GM12878 (cell line): ENCODE results near the gene MYO19. TPM values are rescaled to one million over a fixed set of nuclear protein-coding genes. Genes with fewer than 3 reads are reported as not detected.

ENCODE experiments used
- FOXM1 ChIP-seq: IDR thresholded peaks from 2 replicates; pipeline ENCODE4 v1.6.1; 2012; ENCODE audit warnings: low read depth, mild to moderate bottlenecking, inconsistent platforms, low read length, moderate library complexity
- IKZF1 ChIP-seq: fragments of 450-650 bp; conservative IDR thresholded peaks from 2 replicates; pipeline ENCODE4 v1.6.1; 2017; ENCODE audit warnings: antibody characterized with exemption, mild to moderate bottlenecking
- MEF2B ChIP-seq: fragments of 450-650 bp; IDR thresholded peaks from 2 replicates; pipeline ENCODE4 v1.6.1; 2018; ENCODE audit warnings: mild to moderate bottlenecking, moderate library complexity; ENCODE audit not compliant: partially characterized antibody, poor library complexity, severe bottlenecking
- PKNOX1 ChIP-seq: fragments of 450-650 bp; IDR thresholded peaks from 2 replicates; pipeline ENCODE4 v1.6.1; 2016; ENCODE audit warnings: mild to moderate bottlenecking
- RUNX3 ChIP-seq: IDR thresholded peaks from 2 replicates; pipeline ENCODE4 v1.6.1; 2012; ENCODE audit warnings: low read length, inconsistent platforms
- SRF ChIP-seq, 2 experiments: IDR thresholded peaks; 2 replicates each; pipeline ENCODE4 v1.6.1; 2011; ENCODE audit warnings: low read depth in 2 of 2, low read length in 2 of 2, mild to moderate bottlenecking in 1 of 2, moderate library complexity in 1 of 2
- ZBTB40 ChIP-seq: fragments of 450-650 bp; IDR thresholded peaks from 2 replicates; pipeline ENCODE4 v1.6.1; 2016; ENCODE audit warnings: mild to moderate bottlenecking, moderate library complexity, borderline replicate concordance
- polyA plus RNA-seq, 11 experiments: library from polyadenylated mRNA; depleted of rRNA in 4 of 11; unstranded in 6 of 11; stranded (reverse) in 5 of 11; fragments of >200 nt; fragmentation: Nextera tagmentation in 4 of 11; fragmentation: Illumina TruSeq in 1 of 11; extraction: Ambion mirVana in 4 of 11; extraction: Trizol in 1 of 11; gene quantifications; 1 replicate in 1 of 11; 2 replicates in 10 of 11; pipeline versions ENCODE4 v1.2.1 to v1.2.3, GENCODE V29; 2011 to 2016; ENCODE audit warnings: inconsistent platforms in 2 of 11, missing spikeins in 2 of 11, low read depth in 1 of 11
- total RNA-seq, 4 experiments: library from RNA; depleted of rRNA in 3 of 4; stranded (reverse); fragments of >200 nt in 3 of 4; fragmentation: Illumina TruSeq in 1 of 4; extraction: Trizol in 1 of 4; gene quantifications; 2 replicates each; pipeline versions ENCODE4 v1.2.1 to v1.2.3, GENCODE V29; 2013 to 2021

The MYO19 gene
- total and polyA plus RNA-seq, 10 of the 15 experiments (the other 5 are each of a cell fraction or from before 2014, with no cell fraction given) = 11.4 to 103 (median 67.1) TPM

- TF ChIP-seq ZBTB40 = peak; percentile 98
- no peak for TF ChIP-seq SRF (IDR thresholded peaks at IDR 0.05; ENCODE audit: low read depth in 2 of 2, low read length in 2 of 2)
- peak; percentile 92 for TF ChIP-seq MEF2B
- peak; percentile 72 for TF ChIP-seq PKNOX1
- peak; percentile 33; the same call in 1 of the 2 replicates for TF ChIP-seq IKZF1
- peak; percentile 97 for TF ChIP-seq RUNX3
- TF ChIP-seq FOXM1 = 0 out of 2 replicates have a peak, but pooled peaks have one; percentile 14
Measured at GRCh38 chr17:36550491-36551417, 16.1 kb upstream of the MYO19 start (continued).
